HepG2 (cell line): ENCODE measurements around the gene ORMDL2. TPM values are rescaled to one million over a fixed set of nuclear protein-coding genes. Genes with fewer than 3 reads are reported as not detected.

ENCODE experiments used
- ATAC-seq: fragments of 200-7000 bp; cut with Tn5 transposase; 3 replicates; pipeline ENCODE4 v1.9.1; 2020; ENCODE audit warnings: mild to moderate bottlenecking, moderate library complexity
- BruUV-seq: library from RNA; stranded (reverse); fragments of 400-500 nt; replicated peaks from 2 replicates; lab custom pipeline; 2021; lab: Mats Ljungman, UMichigan
- CTCF ChIA-PET: fragments of 300-600 bp; formaldehyde crosslinking; extraction: SDS; loops from one replicate; lab custom pipeline; 2021; ENCODE audit warnings: low total read pairs, inconsistent platforms, low intra/inter-chr PET ratio; lab: Yijun Ruan, JAX
- POLR2A ChIA-PET: fragments of 350-600 bp; sonication (Branson Sonifier 250); formaldehyde crosslinking; loops from one replicate; lab custom pipeline; 2020; ENCODE audit warnings: antibody characterized with exemption, inconsistent platforms; lab: Yijun Ruan, JAX
- DNase-seq: peaks from one replicate; pipeline ENCODE4 v3.0.0-alpha.2; 2015; ENCODE audit warnings: low spot score
- FAIRE-seq: peaks from 3 replicates; lab custom pipeline; 2011; peaks lifted over from hg19 to GRCh38; lab: Jason Lieb, UNC
- H2AFZ ChIP-seq: one replicate; pipeline ENCODE4 v1.6.1; 2011; ENCODE audit warnings: low read length, inconsistent platforms
- H3K27ac ChIP-seq: fragments of 300-600 bp; 3 replicates; pipeline ENCODE4 v1.8.0; 2011; ENCODE audit warnings: mixed run types, mild to moderate bottlenecking, mixed read lengths, low read length, inconsistent platforms; ENCODE audit not compliant: insufficient read depth; ENCODE audit errors: extremely low read length
- H3K27me3 ChIP-seq, 2 experiments: fragments of 200-600 bp in 1 of 2; 2 replicates in 1 of 2; 3 replicates in 1 of 2; pipeline versions ENCODE4 v1.6.0 to v1.8.0; 2011; ENCODE audit warnings: low read length in 2 of 2, mild to moderate bottlenecking in 2 of 2, moderate library complexity in 2 of 2, inconsistent platforms in 1 of 2; ENCODE audit not compliant: insufficient read depth in 2 of 2, control insufficient read depth in 1 of 2
- H3K36me3 ChIP-seq, 2 experiments: fragments of 200-600 bp in 1 of 2; replicated peaks in 1 of 2; 2 replicates in 1 of 2; 3 replicates in 1 of 2; pipeline versions ENCODE4 v1.5.1 to v1.8.0; 2011; ENCODE audit warnings: low read length in 2 of 2, inconsistent platforms in 1 of 2; ENCODE audit not compliant: insufficient read depth in 2 of 2, control insufficient read depth in 1 of 2
- H3K4me1 ChIP-seq: 2 replicates; pipeline ENCODE4 v1.5.1; 2012; ENCODE audit warnings: low read length, inconsistent platforms; ENCODE audit not compliant: insufficient read depth
- H3K4me2 ChIP-seq: 2 replicates; pipeline ENCODE4 v1.6.0; 2011; ENCODE audit warnings: low read depth, low read length, inconsistent platforms
- H3K4me3 ChIP-seq, 3 experiments: fragments of 200-600 bp in 1 of 3; sonication (generic), shearing (Covaris generic) in 1 of 3; replicated peaks in 1 of 3; 2 replicates each; pipeline ENCODE4 v1.5.1; 2011 to 2016; ENCODE audit warnings: low read length in 3 of 3, inconsistent platforms in 2 of 3, low read depth in 2 of 3, mild to moderate bottlenecking in 2 of 3, control low read depth in 1 of 3, mixed read lengths in 1 of 3; ENCODE audit not compliant: insufficient read depth in 1 of 3
- H3K79me2 ChIP-seq: one replicate; pipeline ENCODE4 v1.6.1; 2011; ENCODE audit warnings: low read length, inconsistent platforms; ENCODE audit not compliant: insufficient read depth
- H3K9ac ChIP-seq: 2 replicates; pipeline ENCODE4 v1.6.0; 2011; ENCODE audit warnings: mild to moderate bottlenecking, low read depth, low read length, inconsistent platforms; ENCODE audit not compliant: insufficient read depth
- H3K9me3 ChIP-seq: 2 replicates; pipeline ENCODE4 v1.5.1; 2012; ENCODE audit warnings: mild to moderate bottlenecking, low read length
- H4K20me1 ChIP-seq: 2 replicates; pipeline ENCODE4 v1.6.0; 2011; ENCODE audit warnings: inconsistent platforms, mild to moderate bottlenecking, low read length, moderate library complexity; ENCODE audit not compliant: insufficient read depth
- HMG20B ChIP-seq: conservative IDR thresholded peaks from 2 replicates; pipeline ENCODE4 v1.6.1; 2016; ENCODE audit warnings: missing genetic modification reagents, missing compliant biosample characterization
- IRF1 ChIP-seq: sonication (generic); formaldehyde crosslinking; IDR thresholded peaks from 2 replicates; pipeline ENCODE4 v1.4.0; 2020; ENCODE audit warnings: low read depth, mild to moderate bottlenecking, missing genetic modification reagents
- NCOR1 ChIP-seq: fragments of 200-600 bp; sonication (generic); IDR thresholded peaks from 2 replicates; pipeline ENCODE4 v1.7.0; 2017; ENCODE audit warnings: antibody characterized with exemption, low read length, borderline replicate concordance
- PCBP1 ChIP-seq: fragments of 200-400 bp; formaldehyde crosslinking; IDR thresholded peaks from 2 replicates; pipeline ENCODE4 v1.6.1; 2017; ENCODE audit warnings: mild to moderate bottlenecking, low read depth, low read length, borderline replicate concordance
- RAD51 ChIP-seq: fragments of 450-650 bp; IDR thresholded peaks from 2 replicates; pipeline ENCODE4 v1.6.1; 2016; ENCODE audit warnings: borderline replicate concordance
- ZBTB20 ChIP-seq: sonication (generic); formaldehyde crosslinking; IDR thresholded peaks from 2 replicates; pipeline ENCODE4 v1.8.1; 2023; ENCODE audit warnings: missing genetic modification reagents, low read depth, mild to moderate bottlenecking, borderline replicate concordance
- ZBTB38 ChIP-seq: sonication (generic); formaldehyde crosslinking; IDR thresholded peaks from 2 replicates; pipeline ENCODE4 v1.5.1; 2020; ENCODE audit warnings: mild to moderate bottlenecking, missing genetic modification reagents
- ZNF256 ChIP-seq: sonication (generic); formaldehyde crosslinking; conservative IDR thresholded peaks from 2 replicates; pipeline ENCODE4 v1.4.0; 2020; ENCODE audit warnings: missing genetic modification reagents
- ZNF430 ChIP-seq: sonication (generic); formaldehyde crosslinking; IDR thresholded peaks from 2 replicates; pipeline ENCODE4 v1.9.0; 2021; ENCODE audit warnings: mild to moderate bottlenecking, missing genetic modification reagents
- ZNF749 ChIP-seq: sonication (generic); formaldehyde crosslinking; IDR thresholded peaks from 2 replicates; pipeline ENCODE4 v1.8.0; 2022; ENCODE audit warnings: mild to moderate bottlenecking, missing genetic modification reagents, moderate library complexity, borderline replicate concordance
- WGBS: methylation state at CpG from one replicate; pipeline ENCODE4 v1.1.6; 2017; ENCODE audit warnings: low lambda C conversion rate; 5-methylcytosine and 5-hydroxymethylcytosine counted together
- in situ Hi-C: cut with HindIII; loops from 2 replicates; pipeline ENCODE4 v1.10.0; 2017; ENCODE audit warnings: low pct_unique_long_range_greater_than_20kb; ENCODE audit not compliant: extremely low pct_ligation_motif_present
- intact Hi-C: fragments of 100-400 bp; cut with micrococcal nuclease; formaldehyde crosslinking; loops from one replicate; pipeline ENCODE4 v1.10.0; 2022; ENCODE audit not compliant: unreplicated experiment
- polyA plus RNA-seq, 8 experiments: library from polyadenylated mRNA; depleted of rRNA in 3 of 8; stranded (reverse) in 7 of 8; unstranded in 1 of 8; fragments of >200 nt; fragmentation: Illumina TruSeq in 4 of 8; extraction: Trizol in 4 of 8; gene quantifications; 2 replicates each; pipeline versions ENCODE4 v1.2.1 to v1.2.3, GENCODE V29; 2011 to 2016; ENCODE audit warnings: low read depth in 4 of 8, missing spikeins in 1 of 8, mixed read lengths in 1 of 8; ENCODE audit not compliant: insufficient read depth in 1 of 8
- total RNA-seq, 5 experiments: library from RNA; depleted of rRNA; stranded (reverse); fragments of >200 nt; fragmentation: Illumina TruSeq; extraction: Trizol; gene quantifications; 2 replicates each; pipeline ENCODE4 v1.2.3, GENCODE V29; 2016; ENCODE audit warnings: low read depth in 1 of 5
- TF ChIP-seq, protein P1 (sequence below): fragments of 450-650 bp; IDR thresholded peaks from 2 replicates; pipeline ENCODE4 v1.6.1; 2017
- TF ChIP-seq, protein P2 (sequence below): sonication (generic); formaldehyde crosslinking; IDR thresholded peaks from 2 replicates; pipeline ENCODE4 v1.4.0; 2020; ENCODE audit warnings: low read depth, missing genetic modification reagents

ORMDL2 gene
- total and polyA plus RNA-seq, 2 of the 13 experiments (the other 11 are each of a cell fraction or from before 2014, with no cell fraction given): 24.0 to 28.6 TPM

- Histone ChIP-seq H3K4me1 (peaks cover 69% of the 10 kb centered on the region), H2AFZ (no peak overlapping the region), H3K4me2 (peak overlapping the region; percentile 60), H3K27ac (no peak overlapping the region), H4K20me1 (no peaks in the 10 kb centered on the region), H3K27me3 (no peaks in the 10 kb centered on the region; a peak in 1 of 5 replicates), H3K4me3 (no peak overlapping the region), H3K9me3 (no peaks in the 10 kb centered on the region), H3K79me2 (peaks cover 31% of the 10 kb centered on the region), H3K36me3 (peaks cover 0 to 1% of the 10 kb centered on the region in 2 experiments; a peak in 1 of 5 replicates), H3K9ac (peak overlapping the region; percentile 71; the same call in 1 of the 2 replicates)
- no peak for ATAC-seq
- POLR2A ChIA-PET: interaction anchor here (7.2 kb wide), 1 partner anchor 9 kb away, joined by 206 read pairs; the partner anchor contains the start of genes ORMDL2 and SARNP
- FAIRE-seq: no peak
- intact Hi-C loops: no loop called here
- DNase-seq: no peak
- WGBS: 96% methylated on average over 15 of the region's 15 CpGs
- CTCF ChIA-PET: no interaction called here
- in situ Hi-C loops: no loop called here
- BruUV-seq: no TSS peak
- TF ChIP-seq ZNF430 (CRISPR knock-in tag) (no peak), IRF1 (CRISPR knock-in tag) (0 out of 2 replicates have a peak, but pooled peaks have one; percentile 26), ZBTB38 (CRISPR knock-in tag) (peak; percentile 57; the same call in 1 of the 2 replicates)
These were observed 10.0 kb downstream of the ORMDL2 start for GRCh38 chr12:55827806-55828205.

GRCh38 chr12:55828357-55828756, 10.5 kb downstream of the ORMDL2 start:
- no peaks in the 10 kb centered on the region; a peak in 1 of 5 replicates for H3K27me3 ChIP-seq
- 93% methylated on average over 2 of the region's 5 CpGs for WGBS
- peak overlapping the region; percentile 93 for H3K27ac ChIP-seq
- no peaks in the 10 kb centered on the region for H3K9me3 ChIP-seq
- ChIA-PET CTCF (no interaction called here), POLR2A (interaction anchor here (1.6 to 7.2 kb wide), 5 partner anchors 9 to 253 kb away, joined by 4 to 206 read pairs (median 26); partner anchors contain the start of genes DGKA, ORMDL2, PYM1 and RAB5B)
- no peaks in the 10 kb centered on the region for H3K36me3 ChIP-seq
- no peak for ATAC-seq
- no peak for FAIRE-seq
- no peak overlapping the region for H2AFZ ChIP-seq
- H3K79me2 ChIP-seq: peaks cover 31% of the 10 kb centered on the region
- H3K4me3 ChIP-seq: peak overlapping the region in 2 of 3 experiments; percentile 61 to 87; a peak in 5 of 6 replicates
- DNase-seq: no peak
- peaks cover 63% of the 10 kb centered on the region for H3K4me1 ChIP-seq
- no peaks in the 10 kb centered on the region for H4K20me1 ChIP-seq
- H3K9ac ChIP-seq: peak overlapping the region; percentile 71; the same call in 1 of the 2 replicates
- H3K4me2 ChIP-seq: peak overlapping the region; percentile 66
- in situ Hi-C loops: no loop called here
- intact Hi-C loops: no loop called here
- BruUV-seq: no TSS peak
- no peak for TF ChIP-seq HMG20B (CRISPR knock-in tag)
- TF ChIP-seq RAD51: no peak
- TF ChIP-seq ZNF749 (CRISPR knock-in tag): no peak
- no peak for TF ChIP-seq PCBP1
- TF ChIP-seq, protein P1, sequence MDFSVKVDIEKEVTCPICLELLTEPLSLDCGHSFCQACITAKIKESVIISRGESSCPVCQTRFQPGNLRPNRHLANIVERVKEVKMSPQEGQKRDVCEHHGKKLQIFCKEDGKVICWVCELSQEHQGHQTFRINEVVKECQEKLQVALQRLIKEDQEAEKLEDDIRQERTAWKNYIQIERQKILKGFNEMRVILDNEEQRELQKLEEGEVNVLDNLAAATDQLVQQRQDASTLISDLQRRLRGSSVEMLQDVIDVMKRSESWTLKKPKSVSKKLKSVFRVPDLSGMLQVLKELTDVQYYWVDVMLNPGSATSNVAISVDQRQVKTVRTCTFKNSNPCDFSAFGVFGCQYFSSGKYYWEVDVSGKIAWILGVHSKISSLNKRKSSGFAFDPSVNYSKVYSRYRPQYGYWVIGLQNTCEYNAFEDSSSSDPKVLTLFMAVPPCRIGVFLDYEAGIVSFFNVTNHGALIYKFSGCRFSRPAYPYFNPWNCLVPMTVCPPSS: no peak
- TF ChIP-seq NCOR1: no peak
- no peak for TF ChIP-seq ZNF256 (CRISPR knock-in tag)
- no peak for TF ChIP-seq ZBTB20 (CRISPR knock-in tag)
- TF ChIP-seq, protein P2, sequence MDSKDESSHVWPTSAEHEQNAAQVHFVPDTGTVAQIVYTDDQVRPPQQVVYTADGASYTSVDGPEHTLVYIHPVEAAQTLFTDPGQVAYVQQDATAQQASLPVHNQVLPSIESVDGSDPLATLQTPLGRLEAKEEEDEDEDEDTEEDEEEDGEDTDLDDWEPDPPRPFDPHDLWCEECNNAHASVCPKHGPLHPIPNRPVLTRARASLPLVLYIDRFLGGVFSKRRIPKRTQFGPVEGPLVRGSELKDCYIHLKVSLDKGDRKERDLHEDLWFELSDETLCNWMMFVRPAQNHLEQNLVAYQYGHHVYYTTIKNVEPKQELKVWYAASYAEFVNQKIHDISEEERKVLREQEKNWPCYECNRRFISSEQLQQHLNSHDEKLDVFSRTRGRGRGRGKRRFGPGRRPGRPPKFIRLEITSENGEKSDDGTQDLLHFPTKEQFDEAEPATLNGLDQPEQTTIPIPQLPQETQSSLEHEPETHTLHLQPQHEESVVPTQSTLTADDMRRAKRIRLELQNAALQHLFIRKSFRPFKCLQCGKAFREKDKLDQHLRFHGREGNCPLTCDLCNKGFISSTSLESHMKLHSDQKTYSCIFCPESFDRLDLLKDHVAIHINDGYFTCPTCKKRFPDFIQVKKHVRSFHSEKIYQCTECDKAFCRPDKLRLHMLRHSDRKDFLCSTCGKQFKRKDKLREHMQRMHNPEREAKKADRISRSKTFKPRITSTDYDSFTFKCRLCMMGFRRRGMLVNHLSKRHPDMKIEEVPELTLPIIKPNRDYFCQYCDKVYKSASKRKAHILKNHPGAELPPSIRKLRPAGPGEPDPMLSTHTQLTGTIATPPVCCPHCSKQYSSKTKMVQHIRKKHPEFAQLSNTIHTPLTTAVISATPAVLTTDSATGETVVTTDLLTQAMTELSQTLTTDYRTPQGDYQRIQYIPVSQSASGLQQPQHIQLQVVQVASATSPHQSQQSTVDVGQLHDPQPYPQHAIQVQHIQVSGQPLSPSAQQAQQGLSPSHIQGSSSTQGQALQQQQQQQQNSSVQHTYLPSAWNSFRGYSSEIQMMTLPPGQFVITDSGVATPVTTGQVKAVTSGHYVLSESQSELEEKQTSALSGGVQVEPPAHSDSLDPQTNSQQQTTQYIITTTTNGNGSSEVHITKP: no peak
